MCF 10A (cell line): Measurements from ENCODE around the gene UBL7. TPM values are rescaled to one million over a fixed set of nuclear protein-coding genes. Genes with fewer than 3 reads are reported as not detected.

ENCODE experiments used
- BruUV-seq: library from RNA; stranded (reverse); fragments of 400-500 nt; replicated peaks from 2 replicates; lab custom pipeline; 2021; lab: Mats Ljungman, UMichigan
- CTCF ChIA-PET: fragments of 300-600 bp; sonication (Branson Sonifier 250); formaldehyde crosslinking; extraction: SDS; loops from one replicate; lab custom pipeline; 2021; ENCODE audit warnings: antibody characterized with exemption, inconsistent platforms; lab: Yijun Ruan, JAX
- POLR2A ChIA-PET: fragments of 300-600, 350-650 bp; sonication (Branson Sonifier 250); formaldehyde crosslinking; extraction: SDS; loops from one replicate; lab custom pipeline; 2020; ENCODE audit warnings: antibody characterized with exemption, inconsistent platforms; lab: Yijun Ruan, JAX
- DNase-seq: peaks from one replicate; pipeline ENCODE4 v3.0.0-alpha.2; 2018; ENCODE audit not compliant: unreplicated experiment
- H3K27ac Mint-ChIP-seq: one replicate; pipeline ENCODE4 v1.8.0; 2022; ENCODE audit warnings: mild to moderate bottlenecking, low read depth, mixed read lengths; ENCODE audit not compliant: unreplicated experiment
- H3K27me3 Mint-ChIP-seq: one replicate; pipeline ENCODE4 v1.8.0; 2022; ENCODE audit warnings: mixed read lengths; ENCODE audit not compliant: insufficient read depth, unreplicated experiment
- H3K36me3 Mint-ChIP-seq: one replicate; pipeline ENCODE4 v1.8.0; 2022; ENCODE audit warnings: mild to moderate bottlenecking, moderate library complexity, mixed read lengths; ENCODE audit not compliant: insufficient read depth, unreplicated experiment
- H3K4me1 Mint-ChIP-seq: one replicate; pipeline ENCODE4 v1.8.0; 2022; ENCODE audit warnings: mixed read lengths; ENCODE audit not compliant: insufficient read depth, unreplicated experiment
- H3K4me3 Mint-ChIP-seq: one replicate; pipeline ENCODE4 v1.8.0; 2022; ENCODE audit warnings: mild to moderate bottlenecking, moderate library complexity, mixed read lengths; ENCODE audit not compliant: unreplicated experiment
- H3K9me3 Mint-ChIP-seq: one replicate; pipeline ENCODE4 v1.8.0; 2022; ENCODE audit warnings: mixed read lengths; ENCODE audit not compliant: unreplicated experiment
- intact Hi-C: fragments of 100-400 bp; cut with micrococcal nuclease; formaldehyde crosslinking; loops from 2 replicates; pipeline ENCODE4 v1.14.1; 2022
- total RNA-seq: library from RNA; stranded (reverse); gene quantifications from 2 replicates; pipeline ENCODE4 v1.2.3, GENCODE V29; 2022
- TF ChIP-seq, protein P1 (sequence below): fragments of 200-600 bp; IDR thresholded peaks from one replicate; pipeline ENCODE4 v1.8.0; 2022; ENCODE audit warnings: antibody characterized with exemption, mild to moderate bottlenecking; ENCODE audit not compliant: unreplicated experiment

The UBL7 gene
- total RNA-seq, 1 experiment from 2014 or later = 56.4 TPM

DNA sequence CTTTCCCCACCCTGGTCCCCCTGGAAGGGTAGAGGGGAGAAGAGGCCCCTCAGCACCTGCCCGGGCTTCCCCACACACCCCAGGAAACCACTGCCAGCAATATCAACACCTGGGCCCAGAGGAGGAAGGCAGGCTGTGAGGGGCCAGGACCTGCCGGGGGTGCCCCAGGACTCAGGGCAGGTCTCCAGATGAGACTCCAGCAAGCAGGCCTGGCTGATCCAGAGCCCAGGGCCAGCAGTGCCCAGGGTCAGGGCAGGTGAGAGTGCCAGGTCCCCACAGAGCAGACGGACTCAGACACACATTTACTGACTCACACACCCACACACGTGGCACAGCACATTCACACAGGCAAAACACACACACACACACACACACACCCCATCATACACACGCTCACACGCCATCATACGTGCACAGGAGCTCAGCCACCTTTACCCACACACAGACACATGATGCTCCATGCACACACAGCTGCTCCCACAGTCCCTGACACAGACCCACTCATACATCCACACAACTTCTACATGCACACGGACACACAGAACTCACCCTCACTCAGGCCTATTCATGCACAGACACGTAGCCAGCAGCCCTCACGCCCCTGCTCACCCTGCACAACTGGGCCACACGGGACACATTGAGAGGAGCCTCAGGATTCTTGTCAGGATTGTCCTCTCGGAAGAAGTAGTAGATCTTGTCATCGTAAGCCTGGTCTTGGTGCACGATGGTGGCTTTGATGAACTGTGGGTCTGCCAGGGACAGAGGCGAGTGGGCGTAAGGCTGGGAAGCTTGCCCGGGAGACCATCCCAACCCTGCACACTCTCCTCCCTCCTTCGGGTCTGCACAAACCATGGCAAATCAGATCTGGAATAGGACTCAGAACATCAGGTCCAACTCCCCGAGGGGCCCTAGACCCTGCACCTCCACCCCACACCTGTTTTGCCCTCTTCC lies 44.7 kb downstream of the UBL7 start:
- TF ChIP-seq, protein P1, sequence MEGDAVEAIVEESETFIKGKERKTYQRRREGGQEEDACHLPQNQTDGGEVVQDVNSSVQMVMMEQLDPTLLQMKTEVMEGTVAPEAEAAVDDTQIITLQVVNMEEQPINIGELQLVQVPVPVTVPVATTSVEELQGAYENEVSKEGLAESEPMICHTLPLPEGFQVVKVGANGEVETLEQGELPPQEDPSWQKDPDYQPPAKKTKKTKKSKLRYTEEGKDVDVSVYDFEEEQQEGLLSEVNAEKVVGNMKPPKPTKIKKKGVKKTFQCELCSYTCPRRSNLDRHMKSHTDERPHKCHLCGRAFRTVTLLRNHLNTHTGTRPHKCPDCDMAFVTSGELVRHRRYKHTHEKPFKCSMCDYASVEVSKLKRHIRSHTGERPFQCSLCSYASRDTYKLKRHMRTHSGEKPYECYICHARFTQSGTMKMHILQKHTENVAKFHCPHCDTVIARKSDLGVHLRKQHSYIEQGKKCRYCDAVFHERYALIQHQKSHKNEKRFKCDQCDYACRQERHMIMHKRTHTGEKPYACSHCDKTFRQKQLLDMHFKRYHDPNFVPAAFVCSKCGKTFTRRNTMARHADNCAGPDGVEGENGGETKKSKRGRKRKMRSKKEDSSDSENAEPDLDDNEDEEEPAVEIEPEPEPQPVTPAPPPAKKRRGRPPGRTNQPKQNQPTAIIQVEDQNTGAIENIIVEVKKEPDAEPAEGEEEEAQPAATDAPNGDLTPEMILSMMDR = no peak
- Mint-ChIP-seq H3K27ac (no peak overlapping the region), H3K27me3 (no peaks in the 10 kb centered on the region), H3K9me3 (no peaks in the 10 kb centered on the region), H3K36me3 (no peaks in the 10 kb centered on the region), H3K4me3 (no peak overlapping the region), H3K4me1 (peaks cover 12% of the 10 kb centered on the region)
- ChIA-PET POLR2A (no interaction called here), CTCF (no interaction called here)
- no TSS peak for BruUV-seq
- no peak for DNase-seq
- intact Hi-C loops = no loop called here

DNA sequence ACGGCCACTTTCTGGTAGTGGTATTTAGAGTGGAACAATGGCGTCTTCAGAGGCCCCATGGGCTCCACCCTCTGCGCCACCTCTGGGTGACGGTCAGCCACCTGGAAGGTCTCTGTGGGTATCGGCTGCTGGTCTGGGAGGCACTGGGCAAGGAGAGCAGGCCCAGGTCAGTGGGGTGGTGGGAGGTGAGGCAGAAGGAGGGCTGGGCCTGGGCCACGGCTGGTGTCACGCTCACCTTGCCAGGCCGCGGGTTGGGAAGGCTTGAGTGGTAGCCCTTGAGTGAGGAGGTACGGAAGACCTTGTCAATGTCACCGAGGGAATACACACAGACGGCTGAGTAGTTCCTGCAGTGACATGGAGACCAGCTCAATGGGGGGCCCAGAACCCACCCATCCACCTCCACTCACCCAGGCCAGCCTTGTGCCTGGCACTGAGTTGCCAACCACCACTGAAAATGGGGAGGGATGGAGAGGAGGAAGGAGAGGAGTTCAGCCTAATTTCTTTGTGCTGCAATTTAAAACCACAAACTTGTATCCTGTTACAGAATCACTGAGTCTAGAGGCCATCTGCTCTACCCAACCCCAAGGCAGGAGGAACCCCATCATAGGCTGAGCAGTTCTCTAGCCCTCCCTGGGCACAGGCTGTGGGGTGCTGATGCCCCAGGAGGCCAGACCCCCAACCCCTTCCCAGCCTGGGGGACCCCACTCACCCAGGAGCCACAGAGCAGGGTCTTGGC lies 46.2 kb downstream of the UBL7 start:
- no peaks in the 10 kb centered on the region for H3K27me3 Mint-ChIP-seq
- intact Hi-C loops = no loop called here
- no peaks in the 10 kb centered on the region for H3K9me3 Mint-ChIP-seq
- BruUV-seq = no TSS peak
- no peak for DNase-seq
- POLR2A ChIA-PET = no interaction called here
- no peak overlapping the region for H3K27ac Mint-ChIP-seq
- no peaks in the 10 kb centered on the region for H3K36me3 Mint-ChIP-seq
- H3K4me3 Mint-ChIP-seq = no peak overlapping the region
- TF ChIP-seq, protein P1 = no peak
- CTCF ChIA-PET = no interaction called here
- peaks cover 6% of the 10 kb centered on the region for H3K4me1 Mint-ChIP-seq

DNA sequence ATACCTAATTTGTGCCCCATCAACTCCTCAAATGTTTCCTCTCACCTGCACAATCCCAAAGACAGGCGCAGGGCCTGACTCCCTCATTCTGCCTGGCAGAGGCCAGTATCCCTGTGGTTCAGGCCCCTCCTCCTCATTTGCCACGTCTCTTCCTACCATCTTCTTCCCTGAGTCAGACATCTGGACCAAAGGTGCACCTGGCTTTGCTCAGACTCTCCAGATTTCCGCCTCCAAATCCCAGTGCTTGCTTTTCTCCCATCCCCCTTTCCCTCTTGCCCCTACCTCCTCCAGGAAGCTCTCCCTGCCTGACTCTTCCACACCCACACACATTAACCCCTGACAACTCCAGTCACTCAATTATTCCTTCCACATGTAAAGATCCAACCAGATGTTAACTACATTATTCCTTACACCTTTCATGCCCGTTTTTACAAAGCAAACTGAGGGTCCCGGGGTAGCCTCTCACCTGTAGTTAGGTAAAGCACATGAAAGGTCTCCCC lies 46.8 kb downstream of the UBL7 start:
- POLR2A ChIA-PET = no interaction called here
- Mint-ChIP-seq H3K4me1 (peaks cover 5% of the 10 kb centered on the region), H3K9me3 (no peaks in the 10 kb centered on the region), H3K27ac (no peak overlapping the region), H3K4me3 (no peak overlapping the region), H3K36me3 (no peaks in the 10 kb centered on the region), H3K27me3 (no peaks in the 10 kb centered on the region)
- intact Hi-C loops = no loop called here
- CTCF ChIA-PET = no interaction called here
- BruUV-seq = no TSS peak
- TF ChIP-seq, protein P1 = no peak
- DNase-seq = no peak
